ENCODE measurements around the gene DZANK1. TPM values are rescaled to one million over a fixed set of nuclear protein-coding genes. Genes with fewer than 3 reads are reported as not detected.

The DZANK1 gene
- total and polyA plus RNA-seq, 11 donors, result 0.46 to 2.0 (median 0.85) TPM; not detected in 1

- TF ChIP-seq CTCF (IDR thresholded peaks at IDR 0.05) (no peak), POLR2A (IDR thresholded peaks at IDR 0.05) (no peak)
- intact Hi-C loops (cut with DNase I), result no loop called here
- H3K9me3 ChIP-seq, result no peaks in the 10 kb centered on the region
- WGBS, 4 donors, result 63 to 83% (median 66%) methylated on average over 1 of the region's 1 CpG
- no peak overlapping the region for H3K27ac ChIP-seq
- no peaks in the 10 kb centered on the region for H3K4me1 ChIP-seq
- no peak for ATAC-seq
- H3K36me3 ChIP-seq, result peaks cover 3 to 100% (median 98%) of the 10 kb centered on the region in 9 donors
- H3K4me3 ChIP-seq, result no peak overlapping the region
- H3K27me3 ChIP-seq, result no peaks in the 10 kb centered on the region
- no peak for DNase-seq
These were observed 11.0 kb upstream of the DZANK1 start for GRCh38 chr20:18477821-18478220.

DNA sequence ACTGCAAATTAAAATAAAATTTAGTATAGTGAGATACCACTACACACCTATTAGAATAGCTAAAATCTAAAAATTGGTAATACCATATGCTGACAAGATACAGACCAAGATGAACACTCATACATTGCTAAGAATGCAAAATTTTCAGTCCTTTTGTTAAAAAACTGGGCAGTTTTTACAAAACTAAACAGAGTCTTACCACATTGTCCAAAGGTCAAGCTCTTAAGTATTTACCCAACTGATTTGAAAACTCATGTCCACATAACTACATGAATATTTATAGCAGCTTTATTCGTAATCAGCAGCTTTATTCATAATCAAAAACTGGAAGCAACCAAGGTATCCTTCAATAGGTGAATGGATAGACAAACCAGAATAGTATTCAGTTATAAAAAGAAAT is 10.4 kb upstream of the DZANK1 start:
- Histone ChIP-seq H3K36me3 (peaks cover 3 to 100% (median 98%) of the 10 kb centered on the region in 9 donors), H3K27ac (no peak overlapping the region), H3K4me1 (no peaks in the 10 kb centered on the region), H3K9me3 (no peaks in the 10 kb centered on the region), H3K4me3 (no peak overlapping the region), H3K27me3 (no peaks in the 10 kb centered on the region)
- ATAC-seq, result no peak
- no peak for DNase-seq
- 89 to 96% (median 95%) methylated on average over 1 of the region's 1 CpG for WGBS, 4 donors
- intact Hi-C loops (cut with DNase I), result no loop called here
- TF ChIP-seq CTCF (IDR thresholded peaks at IDR 0.05) (no peak), POLR2A (IDR thresholded peaks at IDR 0.05) (no peak)

DNA sequence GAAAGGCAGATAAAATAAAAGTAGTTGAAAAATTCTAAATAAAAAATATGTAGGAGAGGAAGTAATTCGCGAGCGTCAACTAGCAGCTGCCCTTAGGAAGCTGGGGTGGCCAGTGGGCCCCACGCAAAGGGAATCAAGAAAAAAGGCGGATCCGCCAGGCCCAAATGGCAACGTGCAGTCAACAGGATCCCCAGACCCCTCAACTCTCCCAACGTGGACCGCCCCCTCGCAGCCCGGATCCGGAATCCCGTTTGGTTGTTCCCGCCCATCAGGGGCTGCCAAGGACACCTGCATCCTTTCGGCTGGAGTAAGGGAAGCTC is 296 bp downstream of the DZANK1 start:
- peak; percentile 62 to 85 (median 78) for ATAC-seq
- Histone ChIP-seq H3K4me3 (peak overlapping the region; percentile 74 to 99 (median 82)), H3K9me3 (no peaks in the 10 kb centered on the region), H3K36me3 (peaks cover 0 to 25% (median 16%) of the 10 kb centered on the region in 9 donors), H3K27ac (peak overlapping the region in 11 of 12 donors; percentile 73 to 95 (median 88)), H3K4me1 (peaks cover 0 to 22% (median 14%) of the 10 kb centered on the region in 12 donors), H3K27me3 (no peaks in the 10 kb centered on the region)
- no peak for TF ChIP-seq CTCF (IDR thresholded peaks at IDR 0.05)
- TF ChIP-seq POLR2A (IDR thresholded peaks at IDR 0.05), result no peak
- DNase-seq, result no peak
- 0 to 2% (median 0%) methylated on average over 10 to 15 of the region's 15 CpGs for whole genome bisulfite sequencing, 4 donors
- intact Hi-C loops (cut with DNase I), result loop anchor here in 7 of 10 donors (2.0 to 10.0 kb wide), 8 partner anchors 30 to 179 kb away; partner anchors contain the start of genes ZNF133 (in 3 of the 7), RBBP9 (in 2 of the 7), SEC23B (in 2 of the 7) and SMIM26 (in 1 of the 7)

GRCh38 chr20:18465536-18466200 is 1.2 kb downstream of the DZANK1 start:
- WGBS, 4 donors, result 64 to 72% (median 72%) methylated on average over 6 of the region's 6 CpGs

More at GRCh38 chr20:18465536-18466200, 1.2 kb downstream of the DZANK1 start:
- H3K27ac ChIP-seq, result no peak overlapping the region
- peaks cover 0 to 22% (median 14%) of the 10 kb centered on the region in 12 donors for H3K4me1 ChIP-seq
- H3K36me3 ChIP-seq, result peaks cover 0 to 17% (median 9%) of the 10 kb centered on the region in 9 donors
- intact Hi-C loops (cut with DNase I), result loop anchor here in 7 of 10 donors (2.0 to 10.0 kb wide), 8 partner anchors 31 to 178 kb away; partner anchors contain the start of genes ZNF133 (in 3 of the 7), RBBP9 (in 2 of the 7), SEC23B (in 2 of the 7) and SMIM26 (in 1 of the 7)
- DNase-seq (no peak), ATAC-seq (no peak)
- H3K4me3 ChIP-seq, result peak overlapping the region in 1 of 12 donors; percentile 89
- no peaks in the 10 kb centered on the region for H3K27me3 ChIP-seq
- TF ChIP-seq CTCF (IDR thresholded peaks at IDR 0.05), result no peak
- TF ChIP-seq POLR2A (IDR thresholded peaks at IDR 0.05), result no peak
- H3K9me3 ChIP-seq, result no peaks in the 10 kb centered on the region
